GDM1 (cell line): Measurements from ENCODE around the gene RNF149.

Experiments
- DNase-seq: peaks from one replicate; lab custom pipeline; 2025; lab: John Stamatoyannopoulos, UW

The RNF149 gene

DNA sequence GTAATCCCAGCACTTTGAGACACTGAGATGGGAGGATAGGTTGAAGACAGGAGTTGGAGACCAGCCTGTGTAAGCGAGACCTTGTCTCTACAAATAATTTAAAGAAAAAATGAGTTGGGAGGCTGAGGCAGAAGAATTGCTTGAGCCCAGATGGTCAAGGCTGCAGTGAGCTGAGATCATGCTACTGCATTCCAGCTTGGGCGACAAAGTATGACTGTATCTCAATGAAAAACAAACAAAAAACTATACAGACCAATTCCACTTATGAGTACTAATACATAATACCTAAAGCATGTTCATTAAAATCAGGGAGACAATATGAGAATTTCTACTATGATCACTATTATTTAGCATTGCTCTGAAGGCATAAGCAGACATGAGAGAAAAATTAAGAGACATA lies 12.6 kb downstream of the RNF149 start:
- no peak for DNase-seq

GRCh38 chr2:101294861-101295260 lies 13.6 kb downstream of the RNF149 start:
- DNase-seq = no peak

GRCh38 chr2:101293544-101293943 lies 15.0 kb downstream of the RNF149 start:
- no peak for DNase-seq

DNA sequence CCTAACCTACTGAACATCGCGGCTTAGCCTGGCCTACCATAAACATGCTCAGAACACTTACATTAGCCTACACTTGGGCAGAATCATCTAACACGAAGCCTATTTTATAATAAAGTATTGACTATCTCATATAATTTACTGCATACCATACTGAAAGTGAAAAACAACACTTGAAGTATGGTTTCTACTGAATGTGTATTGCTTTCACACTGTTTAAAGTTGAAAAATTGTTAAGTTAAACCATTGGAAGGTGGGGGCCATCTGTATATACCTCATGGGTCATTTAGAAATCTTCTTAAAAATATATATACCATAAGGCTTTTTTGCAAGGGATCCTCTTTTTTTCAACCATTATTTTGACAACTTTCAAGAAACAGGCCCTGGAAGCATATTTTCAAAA lies 16.5 kb downstream of the RNF149 start:
- no peak for DNase-seq

DNA sequence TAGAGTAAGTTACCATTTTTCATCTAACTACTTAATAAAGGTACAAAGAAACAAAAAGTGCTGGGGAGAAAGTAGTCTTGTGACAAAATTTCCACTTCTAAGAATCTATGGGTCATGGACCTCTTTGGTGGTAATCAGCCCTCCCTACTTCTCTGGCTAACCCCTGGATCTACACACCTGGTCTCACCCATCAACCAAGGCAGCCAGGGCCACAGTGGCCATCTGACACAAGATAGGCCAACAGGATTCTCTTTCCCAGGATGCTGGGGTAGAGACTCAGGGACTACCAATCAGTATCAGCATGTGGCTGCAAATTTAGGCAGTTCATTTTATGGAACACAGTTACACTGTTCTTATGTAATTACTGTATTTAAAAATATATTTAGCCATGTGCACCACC lies 17.8 kb downstream of the RNF149 start:
- DNase-seq = no peak

- no peak for DNase-seq
Observed at GRCh38 chr2:101287303-101287702, 21.2 kb downstream of the RNF149 start.

DNA sequence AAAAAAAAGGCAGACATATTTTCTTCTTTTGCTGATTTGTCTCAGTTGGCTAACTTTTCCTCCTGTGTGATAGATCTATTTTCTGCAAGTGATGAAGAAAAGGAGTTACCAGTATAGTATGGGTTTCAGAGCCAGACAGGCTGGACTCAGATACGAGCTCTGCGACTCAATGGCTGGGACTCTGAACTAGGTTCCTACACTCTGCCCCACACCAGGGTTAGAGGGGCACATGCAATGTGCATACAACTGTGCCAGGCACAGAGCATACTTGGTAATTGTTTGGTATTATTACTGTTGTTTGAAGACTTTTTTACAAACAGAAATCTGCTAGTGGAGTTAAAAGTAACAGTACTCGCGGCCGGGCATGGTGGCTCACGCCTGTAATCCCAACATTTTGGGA lies 21.8 kb downstream of the RNF149 start:
- DNase-seq = no peak

- DNase-seq = no peak
Observed at GRCh38 chr2:101282980-101283379, 25.5 kb downstream of the RNF149 start.

GRCh38 chr2:101281482-101281881 lies 27.0 kb downstream of the RNF149 start:
- no peak for DNase-seq

- DNase-seq = no peak
Observed at GRCh38 chr2:101278925-101279324, 29.6 kb downstream of the RNF149 start.

- no peak for DNase-seq
Observed at GRCh38 chr2:101277111-101277510, 31.4 kb downstream of the RNF149 start.

DNA sequence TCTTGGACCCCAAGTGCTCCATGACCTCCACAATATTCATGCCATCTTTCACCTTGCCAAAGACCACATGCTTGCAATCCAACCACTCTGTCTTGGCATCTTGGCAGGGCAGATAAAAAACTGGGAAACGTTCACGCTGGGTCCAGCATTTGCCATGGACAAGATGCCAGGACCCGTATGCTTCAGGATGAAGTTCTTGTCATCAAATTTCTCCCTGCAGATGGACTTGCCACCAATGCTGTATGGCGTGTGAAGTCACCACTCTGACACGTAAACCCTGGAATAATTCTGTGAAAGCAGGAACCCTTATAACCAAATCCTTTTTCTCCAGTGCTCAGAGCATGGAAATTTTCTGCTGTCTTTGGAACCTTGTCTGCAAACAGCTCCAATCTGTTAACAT lies 34.4 kb downstream of the RNF149 start:
- no peak for DNase-seq

DNA sequence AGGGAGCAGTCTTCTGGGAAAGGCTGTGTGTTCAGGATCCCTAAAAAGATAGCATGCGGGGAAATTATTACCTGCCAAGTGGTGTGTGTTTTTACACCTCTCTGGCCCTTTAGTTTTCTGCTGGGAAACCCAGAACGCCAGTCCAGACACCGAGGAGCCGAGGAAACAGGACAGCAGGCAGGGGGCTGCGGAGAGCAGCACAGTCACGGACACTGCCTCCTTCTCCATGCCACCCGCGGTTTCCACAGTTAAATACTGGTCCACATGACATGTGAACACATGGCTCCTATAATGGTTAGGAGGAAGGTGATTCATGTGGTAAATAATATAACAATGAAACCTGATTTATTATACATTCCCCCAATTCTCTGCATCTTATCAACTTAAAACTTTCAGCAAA lies 35.4 kb downstream of the RNF149 start:
- no peak for DNase-seq

- no peak for DNase-seq
Observed at GRCh38 chr2:101272045-101272784, 36.3 kb downstream of the RNF149 start.

DNA sequence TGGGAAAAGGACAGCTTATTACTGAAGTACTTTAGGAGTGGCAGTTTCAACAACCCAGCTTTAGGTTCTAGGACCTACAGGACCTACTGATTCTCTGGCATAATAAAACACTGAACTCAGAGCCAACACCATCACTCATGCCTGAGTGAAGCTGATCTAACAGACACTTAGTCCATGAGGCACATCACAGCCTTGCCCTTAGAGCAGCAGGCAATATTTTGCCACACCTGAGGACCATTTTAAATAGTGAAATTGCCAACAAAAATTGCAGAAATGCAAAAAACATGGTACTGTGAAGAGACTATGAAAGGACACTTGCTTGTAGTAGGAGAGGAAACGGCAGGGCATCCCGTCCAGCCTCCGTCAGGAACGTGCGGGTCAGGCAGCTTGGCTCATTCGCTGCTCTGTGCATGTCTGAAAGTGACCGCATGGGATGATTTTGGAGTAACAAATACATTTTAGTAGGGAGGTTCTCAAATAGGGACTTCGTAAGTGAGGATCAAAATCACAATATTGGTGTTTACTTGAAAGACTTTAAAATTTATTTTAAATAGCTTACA lies 37.7 kb downstream of the RNF149 start:
- no peak for DNase-seq

GRCh38 chr2:101267671-101268656 lies 40.5 kb downstream of the RNF149 start:
- no peak for DNase-seq

- no peak for DNase-seq
Observed at GRCh38 chr2:101265893-101266499, 42.5 kb downstream of the RNF149 start.

- DNase-seq = no peak
Observed at GRCh38 chr2:101264360-101264939, 44.1 kb downstream of the RNF149 start.

DNA sequence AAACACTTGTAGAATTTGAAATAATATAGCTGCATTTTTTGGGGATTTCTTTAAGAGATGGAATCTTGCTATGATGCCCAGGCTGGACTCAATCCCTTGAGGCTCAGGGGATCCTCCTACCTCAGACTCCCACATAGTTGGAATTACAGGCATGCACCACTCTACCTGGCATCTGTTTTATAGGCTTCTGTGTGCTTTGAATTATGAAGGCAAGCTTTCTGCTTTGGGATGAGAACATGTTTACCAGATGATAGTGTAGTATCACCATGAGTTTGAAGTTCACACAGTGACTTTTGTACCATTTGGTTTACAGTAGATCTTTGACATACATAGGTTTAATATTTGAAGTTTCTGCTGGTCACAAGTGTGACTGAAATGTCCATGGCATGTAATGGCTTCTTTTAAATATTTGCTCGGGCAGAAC lies 45.1 kb downstream of the RNF149 start:
- DNase-seq = no peak

- no peak for DNase-seq
Observed at GRCh38 chr2:101262142-101262541, 46.4 kb downstream of the RNF149 start.

GRCh38 chr2:101258804-101259203 lies 49.7 kb downstream of the RNF149 start:
- no peak for DNase-seq

GRCh38 chr2:101256316-101256715 lies 52.2 kb downstream of the RNF149 start:
- DNase-seq = no peak
